ENCODE measurements around the gene ASB10.
A peak's percentile ranks its signal among the peaks of the same experiment; 100 is the strongest.

ASB10 gene

DNA sequence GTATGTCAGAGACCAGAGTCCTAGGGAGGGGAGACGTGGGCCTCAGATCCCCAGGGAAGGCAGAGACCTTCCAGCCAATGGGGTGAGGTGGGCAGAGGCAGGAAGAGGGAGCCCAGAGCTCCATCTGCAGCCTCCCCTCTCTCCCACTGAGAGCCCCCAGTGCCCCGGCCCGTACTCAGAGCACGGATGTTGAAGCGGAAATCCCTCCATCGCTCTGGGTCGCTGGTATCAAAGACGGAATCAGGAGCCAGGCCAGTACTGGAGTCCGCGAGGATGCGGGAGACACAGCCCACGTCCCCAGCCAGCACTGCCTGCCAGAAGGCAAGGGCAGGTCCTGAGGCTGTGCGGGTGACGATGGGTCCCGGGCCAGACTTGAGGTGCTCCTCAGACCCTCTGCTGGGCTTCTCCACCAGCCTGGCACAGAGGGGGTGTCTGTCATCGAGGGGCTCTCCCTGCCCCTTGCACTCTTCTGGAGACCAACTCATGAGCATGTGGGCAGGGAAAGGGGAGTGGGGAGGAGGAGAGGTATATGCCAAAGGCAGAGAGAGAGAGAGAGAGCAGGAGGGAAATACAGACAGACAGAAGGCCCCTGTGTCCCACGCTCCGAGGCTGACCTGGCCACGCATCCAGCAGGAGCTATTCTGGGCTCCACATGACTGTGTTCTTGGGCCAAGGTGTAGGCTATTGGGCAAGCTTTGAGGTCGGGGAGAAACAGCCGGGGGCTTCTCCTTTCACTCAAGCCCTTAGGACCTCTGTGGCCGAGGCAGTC lies at the start of gene ASB10:
Gene ASB10, minus strand, starts transcription at position 611 of the 769 bp plus-strand sequence. Its CDS starts 120 bp downstream, at position 491.
- DNase-seq (ENCODE audit: low spot score), result no peak
- FAIRE-seq, result no peak

DNA sequence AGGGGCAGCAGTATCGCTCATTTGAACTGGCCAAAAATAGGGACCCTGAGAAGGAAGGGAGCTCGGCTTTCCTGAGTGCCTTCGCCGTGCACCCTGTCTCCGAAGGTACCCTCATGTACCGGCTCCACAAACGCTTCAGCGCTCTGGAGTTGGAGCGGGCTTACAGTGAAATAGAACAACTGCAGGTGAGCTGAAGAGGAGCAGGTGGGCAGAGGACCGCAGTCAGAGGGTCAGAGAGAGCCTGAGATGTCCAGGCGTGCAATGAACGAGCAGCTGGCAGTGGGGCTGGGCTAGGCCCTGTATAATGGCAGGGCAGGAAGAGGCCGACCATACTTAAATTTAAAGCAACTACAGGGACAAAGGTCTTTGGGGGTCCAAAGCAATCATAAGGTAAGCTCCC lies 49.4 kb upstream of the ASB10 start:
- DNase-seq (ENCODE audit: low spot score) (no peak), FAIRE-seq (no peak)

- FAIRE-seq (no peak), DNase-seq (ENCODE audit: low spot score) (no peak)
These were observed 48.2 kb upstream of the ASB10 start for GRCh38 chr7:151235091-151235787.

- FAIRE-seq (no peak), DNase-seq (ENCODE audit: low spot score) (no peak)
These were observed 46.8 kb upstream of the ASB10 start for GRCh38 chr7:151233804-151234203.

DNA sequence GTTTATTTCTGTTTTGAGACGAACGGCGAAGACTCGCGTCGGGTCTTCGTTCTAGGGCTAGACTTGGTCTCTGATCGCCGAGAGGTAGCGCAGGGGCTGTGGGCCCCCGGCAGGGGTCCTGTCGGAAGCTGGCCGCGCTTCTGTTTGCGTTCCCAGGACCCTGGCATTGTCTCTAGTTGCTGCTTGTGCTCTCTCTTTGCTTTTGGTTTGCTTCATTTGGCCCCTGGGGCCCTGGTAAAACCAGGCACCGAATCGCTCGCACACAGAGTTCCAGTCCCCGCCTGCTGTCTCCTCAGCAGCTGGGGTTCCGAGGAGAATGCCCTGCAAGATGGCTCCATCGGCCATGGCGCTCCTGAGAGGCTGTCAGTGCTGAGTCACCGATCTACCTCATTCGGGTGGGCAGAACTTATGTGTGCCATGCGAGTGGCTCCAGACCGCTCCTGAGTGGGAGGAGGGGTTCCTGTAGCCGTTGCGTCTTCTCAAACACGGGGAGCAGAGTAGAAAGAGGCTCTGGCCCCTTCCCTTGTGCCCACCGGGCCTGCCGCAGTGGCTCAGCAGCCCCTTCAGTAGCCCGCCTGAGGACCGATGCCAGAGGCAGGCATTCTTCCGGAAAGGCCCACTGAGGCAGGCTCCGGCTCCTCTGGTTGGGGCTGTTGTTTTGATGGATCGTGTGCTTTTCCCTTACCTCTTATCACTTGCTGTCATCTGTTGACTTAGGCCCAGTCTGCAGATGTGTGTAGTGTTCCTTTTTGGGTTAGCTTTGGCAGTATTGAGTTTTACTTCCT lies 46.1 kb upstream of the ASB10 start:
- FAIRE-seq (no peak), DNase-seq (ENCODE audit: low spot score) (no peak)

- DNase-seq (ENCODE audit: low spot score) (peak; percentile 72), FAIRE-seq (no peak)
These were observed 45.3 kb upstream of the ASB10 start, which contains the start of gene CHPF2 for GRCh38 chr7:151232091-151232916. Gene CHPF2, plus strand, starts transcription at chr7:151232483. Its CDS starts 1,529 bp downstream, at chr7:151234012.

DNA sequence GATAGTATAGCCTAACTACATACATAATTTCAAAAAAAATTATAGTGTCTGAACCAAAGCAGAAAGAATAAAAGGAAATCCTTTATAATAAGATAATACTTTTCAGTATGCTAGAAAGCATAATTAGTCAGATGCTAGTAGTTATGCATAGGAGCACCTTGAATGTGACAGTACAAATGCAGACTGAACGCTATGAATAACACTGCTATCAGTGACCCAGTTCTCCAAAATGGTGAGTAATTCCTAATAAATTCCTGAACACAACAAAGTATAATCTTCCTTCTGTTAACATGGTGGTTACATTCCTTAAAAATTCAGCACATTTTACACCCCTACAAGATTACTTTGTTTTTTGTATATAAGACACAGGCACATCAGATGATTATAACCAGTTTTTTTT lies 44.0 kb upstream of the ASB10 start:
- no peak for DNase-seq (ENCODE audit: low spot score)
- no peak for FAIRE-seq

DNA sequence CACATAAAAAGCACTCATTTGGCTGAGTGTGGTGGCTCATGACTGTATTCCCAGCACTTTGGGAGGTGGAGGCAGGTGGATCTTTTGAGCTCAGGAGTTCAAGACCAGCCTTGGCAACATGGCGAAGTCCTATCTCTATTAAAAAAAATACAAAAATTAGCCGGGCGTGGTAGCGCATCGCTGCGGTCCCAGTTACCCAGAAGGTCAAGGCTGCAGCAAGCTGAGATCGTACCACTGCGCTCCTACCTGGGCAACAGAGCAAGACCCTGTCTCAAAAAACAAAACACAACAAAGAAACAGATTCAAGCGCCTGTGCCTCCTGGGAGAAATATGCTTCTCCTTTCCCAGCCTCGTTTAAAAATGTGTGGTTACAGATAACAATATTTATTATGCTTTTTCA lies 42.2 kb upstream of the ASB10 start:
- FAIRE-seq, result no peak

DNA sequence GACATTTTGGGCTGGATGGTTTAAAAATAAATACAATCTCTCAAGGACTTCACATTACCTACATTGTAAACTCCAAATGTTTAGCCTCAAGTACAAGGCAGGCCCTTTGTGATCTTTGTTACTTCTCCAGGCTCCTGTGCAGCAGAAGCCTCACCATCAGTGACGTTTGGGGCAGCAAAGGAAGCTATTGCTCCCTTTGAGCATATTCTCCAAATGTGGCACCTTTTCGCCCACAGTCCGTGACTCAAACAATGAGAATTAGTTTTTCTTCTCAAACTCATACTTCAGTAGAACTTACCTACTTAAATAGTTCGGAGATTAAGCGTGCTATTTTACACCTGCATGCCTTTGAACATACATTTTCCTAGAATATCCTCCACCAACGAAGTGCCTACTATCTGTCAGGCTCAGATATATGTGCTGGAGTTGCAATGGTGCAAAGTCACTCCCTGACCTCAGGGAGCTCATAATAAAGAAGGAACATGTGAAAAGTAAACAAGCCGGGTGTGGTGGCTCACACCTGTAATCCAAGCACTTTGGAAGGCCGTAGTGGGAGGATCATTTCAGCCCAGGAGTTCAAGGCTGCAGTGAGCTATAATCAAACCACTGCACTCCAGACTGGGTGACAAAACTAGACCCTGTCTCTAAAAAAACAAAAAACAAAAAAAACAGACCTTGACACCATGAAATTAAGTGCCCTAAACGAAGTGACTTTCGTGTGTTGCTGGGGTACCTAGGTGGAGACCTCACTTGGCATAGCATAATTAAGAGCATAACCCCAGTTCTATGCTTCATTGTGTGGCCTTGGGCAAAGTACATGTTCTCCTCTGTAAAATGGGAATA lies 41.2 kb upstream of the ASB10 start:
- no peak for DNase-seq (ENCODE audit: low spot score)
- FAIRE-seq, result no peak

More for the DNA sequence above, 42.2 kb upstream of the ASB10 start:
- DNase-seq (ENCODE audit: low spot score), result no peak

- DNase-seq (ENCODE audit: low spot score) (peak; percentile 85), FAIRE-seq (no peak)
These were observed 40.1 kb upstream of the ASB10 start, which contains the start of gene ABCF2 for GRCh38 chr7:151226875-151227782. Gene ABCF2, minus strand, starts transcription at chr7:151227205. Its CDS starts 747 bp downstream, at chr7:151226458.

GRCh38 chr7:151226560-151226874 lies 39.5 kb upstream of the ASB10 start:
- DNase-seq (ENCODE audit: low spot score) (no peak), FAIRE-seq (no peak)

GRCh38 chr7:151225948-151226510 lies 39.0 kb upstream of the ASB10 start:
- no peak for DNase-seq (ENCODE audit: low spot score)
- FAIRE-seq, result no peak

- DNase-seq (ENCODE audit: low spot score), result no peak
- FAIRE-seq, result no peak
These were observed 36.7 kb upstream of the ASB10 start for GRCh38 chr7:151223728-151224127.

DNA sequence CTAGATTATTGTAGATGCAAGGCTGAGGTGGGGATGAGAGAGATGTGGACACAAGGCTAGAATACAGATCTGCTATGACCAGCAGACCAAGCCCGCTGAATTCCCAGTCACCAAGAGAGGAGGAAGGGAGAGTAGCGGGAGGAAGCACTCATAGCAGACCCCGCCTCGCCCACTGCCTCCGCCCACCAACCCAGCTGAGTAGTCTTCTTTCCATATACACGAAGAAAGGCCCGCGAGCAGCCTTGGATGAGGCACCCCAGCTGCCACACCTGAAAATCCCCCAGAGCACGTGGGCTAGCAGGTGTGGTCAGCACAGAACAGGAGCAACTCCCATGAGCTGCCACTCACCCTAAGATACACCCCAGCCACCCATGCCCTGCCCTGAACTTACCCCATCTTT lies 31.1 kb upstream of the ASB10 start:
- DNase-seq (ENCODE audit: low spot score), result no peak
- FAIRE-seq, result no peak

DNA sequence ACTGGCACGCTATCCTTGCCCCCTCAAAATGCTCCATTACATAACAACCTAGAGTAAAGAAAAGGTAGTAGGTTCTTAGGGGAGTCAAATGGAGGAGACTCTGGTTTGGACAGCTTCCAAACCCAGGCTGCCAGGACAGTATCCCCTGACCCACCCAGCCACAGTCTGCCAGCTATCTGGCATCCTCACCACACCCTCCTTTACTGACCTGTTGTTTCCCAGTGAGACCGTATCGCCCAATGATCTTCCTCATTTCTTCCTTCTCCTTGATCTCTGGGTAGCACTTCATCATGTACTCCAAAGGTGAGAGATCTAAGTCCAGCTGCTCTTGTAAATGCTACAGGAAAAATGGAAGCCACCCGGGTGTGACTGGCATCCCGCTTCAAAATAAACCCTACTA lies 28.3 kb upstream of the ASB10 start:
- FAIRE-seq, result no peak
- no peak for DNase-seq (ENCODE audit: low spot score)

- DNase-seq (ENCODE audit: low spot score) (no peak), FAIRE-seq (no peak)
These were observed 26.8 kb upstream of the ASB10 start for GRCh38 chr7:151213826-151214225.

DNA sequence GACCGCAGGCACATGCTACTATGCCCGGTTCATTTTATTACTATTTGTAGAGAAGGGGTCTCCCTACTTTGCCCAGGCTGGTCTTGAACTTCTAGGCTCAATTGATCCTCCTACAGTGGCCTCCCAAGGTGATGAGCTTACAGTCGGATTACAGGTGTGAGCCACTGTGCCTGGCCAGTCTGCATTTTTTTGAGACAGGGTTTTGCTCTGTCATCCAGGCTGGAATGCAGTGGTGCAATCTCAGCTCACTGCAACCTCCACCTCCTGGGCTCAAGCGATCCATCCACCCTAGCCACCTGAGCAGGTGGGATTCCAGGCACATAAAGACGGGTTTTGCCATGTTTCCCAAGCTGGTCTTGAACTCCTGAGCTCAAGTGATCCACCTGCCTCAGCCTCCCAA lies 25.6 kb upstream of the ASB10 start:
- DNase-seq (ENCODE audit: low spot score) (no peak), FAIRE-seq (no peak)

DNA sequence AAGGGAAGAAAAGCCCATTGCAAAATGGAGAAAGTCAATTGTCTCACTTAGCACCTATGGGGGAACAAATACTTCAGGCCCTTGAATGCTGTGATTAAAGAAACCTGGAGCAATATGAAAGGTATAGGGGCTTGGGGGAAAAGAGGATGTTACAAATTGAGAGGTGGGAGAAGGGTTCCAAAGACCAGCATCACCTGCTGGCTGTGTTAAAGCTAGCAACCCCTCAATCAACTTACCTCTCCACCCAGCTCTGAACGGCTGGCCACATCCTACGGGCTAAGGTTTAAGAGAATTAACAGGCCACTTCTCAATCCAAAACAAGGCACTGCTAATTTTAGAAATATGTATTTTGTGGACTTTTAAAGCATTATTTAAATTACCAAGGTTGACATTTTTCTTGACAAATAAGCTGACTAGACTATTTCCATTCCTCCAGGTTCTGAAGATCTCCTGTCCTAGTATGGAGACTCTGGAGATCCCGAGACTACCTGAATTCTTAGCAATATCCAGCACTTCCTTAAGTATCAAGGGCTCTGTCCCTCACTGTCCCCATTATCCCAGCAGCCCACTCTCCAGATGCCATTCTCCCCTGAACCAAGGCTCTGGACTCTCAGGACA lies 24.2 kb upstream of the ASB10 start:
- DNase-seq (ENCODE audit: low spot score) (no peak), FAIRE-seq (no peak)
